HFF-Myc (cell line): ENCODE data around the gene USP12.

Experiments
- DNase-seq: peaks from one replicate; pipeline ENCODE4 v3.0.0-alpha.2; 2011; ENCODE audit warnings: low read depth; ENCODE audit errors: extremely low read depth
- H3K4me3 ChIP-seq: replicated peaks from 2 replicates; pipeline ENCODE4 v1.5.1; 2011; ENCODE audit warnings: low read depth, mild to moderate bottlenecking, control low read depth, low read length
- CTCF ChIP-seq: IDR thresholded peaks from 2 replicates; pipeline ENCODE4 v1.5.1; 2012; ENCODE audit warnings: mild to moderate bottlenecking, low read depth, low read length, control low read depth; ENCODE audit errors: missing control alignments

Gene USP12

GRCh38 chr13:27168086-27168485 lies 3.5 kb downstream of the USP12 start:
- no peak overlapping the region for H3K4me3 ChIP-seq

GRCh38 chr13:27166313-27166712 lies 5.3 kb downstream of the USP12 start:
- H3K4me3 ChIP-seq: no peak overlapping the region
- no peak for DNase-seq
- TF ChIP-seq CTCF: no peak

More at GRCh38 chr13:27168086-27168485, 3.5 kb downstream of the USP12 start:
- no peak for DNase-seq
- no peak for TF ChIP-seq CTCF

- TF ChIP-seq CTCF: no peak
- DNase-seq: no peak
- no peak overlapping the region for H3K4me3 ChIP-seq
Observed at GRCh38 chr13:27161980-27162379, 9.6 kb downstream of the USP12 start.

- no peak for TF ChIP-seq CTCF
- no peak overlapping the region for H3K4me3 ChIP-seq
- no peak for DNase-seq
Observed at GRCh38 chr13:27161423-27161822, 10.2 kb downstream of the USP12 start.

- no peak overlapping the region for H3K4me3 ChIP-seq
- DNase-seq: no peak
- TF ChIP-seq CTCF: no peak
Observed at GRCh38 chr13:27160657-27161295, 10.8 kb downstream of the USP12 start.

- no peak for TF ChIP-seq CTCF
- DNase-seq: no peak
- no peak overlapping the region for H3K4me3 ChIP-seq
Observed at GRCh38 chr13:27159806-27160563, 11.6 kb downstream of the USP12 start.

- no peak for DNase-seq
- no peak overlapping the region for H3K4me3 ChIP-seq
- TF ChIP-seq CTCF: no peak
Observed at GRCh38 chr13:27158335-27158734, 13.3 kb downstream of the USP12 start.
